ENCODE measurements around the gene ARHGAP22. TPM values are rescaled to one million over a fixed set of nuclear protein-coding genes. Genes with fewer than 3 reads are reported as not detected.

The ARHGAP22 gene
- total RNA-seq, 1 donor from 2014 or later, result 3.5 TPM

DNA sequence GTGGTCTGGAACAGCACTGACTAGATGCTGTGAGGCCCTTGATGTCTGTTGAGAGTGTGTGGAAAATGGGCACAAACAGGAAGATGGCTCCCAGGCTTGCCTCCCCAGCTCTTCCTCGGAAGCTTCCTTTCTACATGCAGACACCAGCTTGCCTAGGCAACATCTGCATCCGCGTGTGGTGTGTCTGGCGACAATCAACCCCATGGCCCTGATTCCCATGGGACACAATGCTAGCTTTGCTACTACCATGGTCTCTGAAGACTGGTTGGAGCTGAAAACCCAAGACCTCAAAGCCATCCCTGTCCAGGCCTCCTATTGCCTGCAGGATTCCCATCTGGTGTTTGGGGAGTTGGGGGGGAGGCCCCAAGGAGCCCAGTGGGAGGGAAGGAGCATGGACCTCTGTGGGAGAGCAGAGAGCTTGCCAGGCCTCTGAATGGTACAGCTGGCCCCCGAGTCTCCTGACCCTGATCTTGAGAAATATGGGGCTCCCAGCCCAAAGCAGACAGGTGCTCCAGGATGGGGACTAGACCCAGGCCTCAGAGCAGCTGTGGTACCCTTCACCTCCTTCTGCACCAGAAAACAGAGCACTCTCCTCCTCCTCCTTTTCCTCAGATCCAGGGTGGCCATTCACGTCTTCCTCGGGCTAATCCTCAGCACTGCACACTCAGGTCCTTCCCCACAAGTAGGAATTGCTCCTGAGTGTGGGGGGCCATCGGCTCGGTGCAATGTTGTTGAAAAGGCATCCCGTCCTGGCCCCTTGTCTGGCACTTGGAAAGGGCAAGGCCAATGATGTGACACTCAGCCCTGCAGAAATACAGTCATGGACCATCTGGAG is 57.6 kb downstream of the ARHGAP22 start:
- ATAC-seq (no peak), DNase-seq (ENCODE audit: missing footprints) (no peak)
- intact Hi-C loops (cut with DNase I), result no loop called here

DNA sequence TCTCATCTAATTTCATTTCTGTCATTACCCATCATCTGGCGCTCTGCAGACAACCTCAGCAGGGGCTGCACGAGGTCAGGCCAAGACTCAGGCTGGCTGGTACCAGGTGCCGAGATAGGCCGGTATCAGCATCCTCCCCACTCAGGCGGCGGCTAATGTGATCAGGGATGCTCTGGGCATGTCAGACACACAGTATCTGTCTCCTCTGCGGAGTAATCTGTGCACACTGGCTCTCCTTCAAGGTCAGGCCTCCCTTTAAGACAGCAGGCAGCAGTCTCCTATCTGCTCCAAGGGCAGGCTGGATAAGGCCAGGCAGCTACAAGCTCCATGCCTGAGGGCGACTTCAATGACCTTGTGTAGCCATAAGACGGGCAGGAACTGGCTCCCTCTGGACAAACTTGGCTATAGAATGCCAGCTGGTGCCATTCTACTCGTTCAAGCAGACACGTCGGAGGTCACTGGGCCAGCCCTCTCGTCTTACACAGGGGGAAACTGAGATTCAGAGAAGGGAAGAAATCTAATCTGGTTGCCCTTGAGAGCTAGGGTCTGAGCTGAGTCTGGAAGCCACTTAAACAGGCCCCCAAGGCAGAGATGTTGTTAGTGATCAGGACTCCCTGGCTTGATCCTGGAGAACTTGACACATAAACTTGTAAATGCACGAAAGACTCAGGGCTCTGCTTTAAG is 59.3 kb downstream of the ARHGAP22 start:
- no peak for ATAC-seq
- DNase-seq (ENCODE audit: missing footprints), result no peak
- intact Hi-C loops (cut with DNase I), result no loop called here

DNA sequence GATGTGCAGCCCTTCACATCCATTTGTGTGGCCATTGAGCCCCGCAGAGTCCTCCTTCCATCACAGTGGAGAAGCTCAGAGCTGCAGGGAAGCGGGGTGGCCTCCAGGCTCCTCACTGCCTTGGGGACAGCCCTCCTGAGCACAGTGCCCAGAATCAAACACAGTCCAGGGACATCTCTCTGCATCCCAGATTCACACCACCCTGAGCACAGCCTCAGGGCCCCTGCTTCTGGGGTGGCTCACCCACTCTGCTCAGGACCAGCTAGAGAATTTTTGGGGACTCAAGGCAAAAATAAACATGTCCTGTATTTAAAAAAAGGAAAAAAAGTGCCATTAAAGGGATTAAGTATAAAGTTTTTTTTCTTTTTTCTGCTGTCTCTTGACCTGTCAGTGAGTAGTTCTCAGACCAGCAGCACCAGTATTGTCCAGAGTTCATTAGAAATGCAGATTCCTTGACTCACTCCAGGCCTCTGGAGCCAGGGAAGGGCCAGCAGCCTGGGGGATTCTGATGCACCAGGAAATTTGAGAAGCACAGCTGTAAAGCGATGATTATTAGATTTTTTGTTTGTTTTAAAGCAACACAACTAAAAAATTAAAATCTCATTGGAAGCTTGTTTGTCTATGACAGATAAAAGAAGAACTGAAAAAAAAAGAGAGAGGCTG is 61.6 kb downstream of the ARHGAP22 start:
- DNase-seq (ENCODE audit: missing footprints) (no peak), ATAC-seq (no peak)
- intact Hi-C loops (cut with DNase I), result no loop called here

DNA sequence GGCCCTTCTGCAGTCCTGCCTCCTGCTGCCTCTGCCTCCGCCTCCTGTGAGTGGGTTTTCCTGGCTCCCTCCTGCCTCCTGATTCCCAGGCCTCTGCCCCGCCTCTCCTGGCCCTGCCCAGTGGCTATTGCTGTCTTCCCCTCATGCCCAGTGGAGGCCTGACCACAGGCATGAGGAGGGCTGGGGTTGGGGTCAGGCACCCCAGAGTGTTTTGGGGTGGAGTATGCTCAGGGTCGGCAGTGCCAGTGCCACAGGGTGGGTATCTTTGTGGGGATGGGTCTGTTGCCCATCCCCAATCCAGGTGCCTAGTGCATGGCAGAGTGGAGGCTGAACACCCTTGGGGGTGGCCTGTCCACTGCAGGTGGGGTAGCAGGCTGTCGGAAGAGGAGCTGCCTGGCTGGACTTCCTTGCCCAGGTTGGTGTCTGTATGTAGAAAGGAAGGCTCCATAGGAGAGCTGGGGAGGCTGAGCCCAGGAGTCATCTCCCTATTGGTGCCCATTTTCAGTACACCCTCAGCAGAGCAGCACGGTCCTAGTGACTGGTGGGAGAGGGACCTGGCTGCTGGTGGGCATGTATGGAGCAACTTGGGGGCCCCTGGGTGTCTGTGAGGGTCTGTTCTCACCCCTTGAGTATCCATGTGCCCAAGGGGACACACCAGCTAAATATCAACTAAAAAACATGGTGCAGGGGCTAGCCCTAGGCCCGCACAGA is 62.2 kb downstream of the ARHGAP22 start:
- no peak for ATAC-seq
- no peak for DNase-seq (ENCODE audit: missing footprints)
- intact Hi-C loops (cut with DNase I), result no loop called here

DNA sequence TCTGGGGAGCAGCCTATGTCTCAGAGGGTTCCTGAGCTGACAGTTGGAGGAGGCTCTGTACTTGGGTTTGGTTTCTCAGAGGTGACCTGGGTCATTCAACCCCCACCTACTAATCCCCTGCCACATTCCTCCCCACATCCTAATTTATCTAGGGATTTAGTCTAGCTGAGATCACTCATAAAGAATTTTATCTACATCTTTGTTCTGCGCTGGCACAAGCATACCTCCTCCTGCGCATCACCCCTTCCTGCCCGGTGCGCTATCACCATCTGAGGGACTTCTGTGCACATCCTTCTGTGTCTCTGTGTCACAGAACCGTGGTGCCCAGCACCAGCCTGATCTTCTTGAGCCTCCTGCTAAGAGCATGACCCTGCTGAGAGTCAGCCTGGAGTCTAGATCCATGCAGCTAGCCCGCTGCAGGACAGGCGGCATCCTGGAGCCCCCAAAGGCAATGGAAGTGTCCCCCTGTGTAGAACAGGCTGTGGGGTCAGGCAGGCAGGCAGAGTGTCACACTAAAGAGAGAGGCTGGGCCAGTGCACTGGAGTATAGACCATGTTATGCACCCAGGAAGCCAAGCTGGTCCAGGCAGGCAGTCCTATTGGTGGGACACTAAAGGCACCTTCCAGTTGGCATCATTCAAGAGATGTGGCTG is 63.6 kb downstream of the ARHGAP22 start:
- intact Hi-C loops (cut with DNase I), result no loop called here
- DNase-seq (ENCODE audit: missing footprints) (no peak), ATAC-seq (no peak)

DNA sequence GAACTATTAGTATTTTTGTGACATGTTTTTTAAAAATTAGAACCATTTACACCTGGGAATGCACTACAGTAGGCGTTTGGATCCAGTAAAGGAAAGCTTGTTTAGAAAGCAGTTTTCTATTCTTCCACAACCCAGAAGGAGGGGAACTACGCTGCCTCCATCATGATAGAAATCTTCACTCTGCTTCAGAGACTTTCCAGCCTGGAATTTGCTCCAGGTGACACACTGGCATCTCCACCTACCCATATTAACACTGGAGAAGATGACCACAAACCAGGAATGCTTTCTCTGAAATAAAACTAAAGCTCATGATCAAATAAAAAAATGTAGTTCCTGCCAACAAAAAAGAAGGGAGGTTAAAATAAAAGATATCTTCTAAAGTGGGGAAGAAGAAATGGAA is 66.3 kb downstream of the ARHGAP22 start:
- ATAC-seq (no peak), DNase-seq (ENCODE audit: missing footprints) (no peak)
- intact Hi-C loops (cut with DNase I), result no loop called here

DNA sequence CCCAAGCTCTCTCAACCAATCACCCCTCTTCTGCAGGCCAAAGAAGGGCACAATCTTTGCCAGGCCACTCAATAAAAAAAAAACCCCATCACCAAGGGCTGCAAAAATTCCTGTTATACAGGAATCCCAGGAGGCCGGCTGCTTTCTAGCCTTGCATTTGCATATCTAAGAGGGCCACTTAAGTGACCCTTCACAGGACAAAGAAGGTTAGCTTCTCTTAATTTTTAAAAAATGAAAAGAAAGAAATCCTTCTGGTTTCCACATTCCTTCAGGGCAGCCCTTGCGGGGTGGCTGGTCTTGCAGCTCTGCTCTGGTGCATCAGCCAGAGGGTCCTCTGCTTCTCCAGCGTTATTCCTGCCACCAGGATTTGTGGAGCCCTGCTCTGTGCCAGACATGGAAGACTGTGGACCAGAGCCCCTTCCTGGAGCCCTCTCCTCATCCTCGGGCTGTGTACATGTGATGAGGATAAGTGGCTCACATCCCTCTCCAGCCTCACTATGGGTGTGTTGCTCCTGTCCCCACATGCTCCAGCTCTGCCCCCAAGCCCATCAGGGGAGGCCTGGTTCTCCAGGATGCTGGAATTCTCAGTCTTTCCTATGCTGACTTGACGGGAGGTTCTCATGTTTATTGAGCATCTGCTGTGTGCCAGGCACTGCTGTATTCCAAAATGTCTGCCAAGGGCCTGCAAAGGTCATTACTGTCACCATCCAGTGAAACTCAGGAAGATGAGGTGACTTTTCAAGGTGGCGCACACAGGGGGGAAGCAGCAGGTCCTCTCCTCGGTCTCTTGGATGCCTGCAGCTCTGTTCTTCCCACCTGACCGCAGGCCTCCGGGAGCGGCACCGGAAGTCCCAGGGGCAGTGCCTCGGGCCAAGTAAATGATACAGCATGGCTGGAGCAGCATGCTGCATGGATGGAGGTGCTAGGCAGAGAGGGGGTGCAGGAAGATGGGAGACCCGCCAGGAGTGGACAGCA is 67.7 kb downstream of the ARHGAP22 start:
- no peak for DNase-seq (ENCODE audit: missing footprints)
- intact Hi-C loops (cut with DNase I), result no loop called here
- no peak for ATAC-seq

DNA sequence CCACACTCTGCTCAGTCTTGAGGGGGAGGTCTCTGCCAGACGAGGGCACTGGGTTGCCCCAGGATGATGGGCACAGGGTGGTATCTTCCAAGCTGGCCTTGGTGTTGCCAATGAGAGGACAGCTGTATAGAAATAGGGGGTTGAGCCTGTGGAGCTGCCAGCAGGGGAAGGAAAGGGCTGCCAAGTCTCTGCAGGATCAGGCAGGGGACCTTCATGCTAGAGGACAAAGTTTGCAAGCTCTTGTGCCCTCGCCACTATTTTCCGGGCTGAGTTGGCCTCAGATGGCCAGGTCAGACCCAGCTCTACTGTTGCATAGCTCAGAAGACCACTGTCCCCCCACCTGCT is 68.7 kb downstream of the ARHGAP22 start:
- DNase-seq (ENCODE audit: missing footprints), result no peak
- intact Hi-C loops (cut with DNase I), result no loop called here
- ATAC-seq, result peak; percentile 10

DNA sequence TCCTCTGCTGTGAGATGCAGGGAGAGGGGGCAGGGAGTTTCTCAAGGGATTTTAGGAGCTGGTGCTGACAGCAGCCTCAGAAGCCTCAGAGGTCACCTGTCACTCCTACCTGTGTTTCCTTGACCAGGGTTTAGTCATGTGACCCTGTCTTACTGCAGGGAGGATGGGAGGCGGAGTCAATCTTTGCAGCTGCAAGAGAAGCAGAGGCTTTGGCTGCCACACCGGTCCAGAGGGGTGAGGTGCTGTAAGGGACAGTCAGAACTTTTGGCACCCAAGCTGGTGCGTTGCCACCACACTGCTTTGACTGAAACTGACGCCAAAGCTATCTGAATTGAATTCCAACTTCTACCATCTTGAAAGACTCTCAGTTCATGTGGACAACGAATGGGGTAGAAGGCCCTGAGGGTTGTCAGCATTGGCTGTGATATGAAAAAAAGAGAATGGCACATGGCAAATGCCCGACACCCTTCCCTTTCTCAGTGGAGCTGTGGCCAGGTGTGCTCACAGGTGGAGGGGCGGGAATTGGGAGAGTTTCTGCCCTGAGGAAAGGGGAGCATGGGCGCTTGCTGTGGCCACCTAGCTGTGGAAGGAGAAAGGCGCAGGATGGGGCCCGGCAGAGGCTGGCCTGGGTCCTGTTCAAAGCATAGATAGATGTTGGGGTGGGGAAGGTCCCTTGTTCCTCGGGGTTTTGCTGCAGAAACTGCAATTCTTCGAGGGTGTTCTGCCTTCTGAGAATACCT is 69.3 kb downstream of the ARHGAP22 start:
- intact Hi-C loops (cut with DNase I), result no loop called here
- DNase-seq (ENCODE audit: missing footprints) (no peak), ATAC-seq (no peak)

DNA sequence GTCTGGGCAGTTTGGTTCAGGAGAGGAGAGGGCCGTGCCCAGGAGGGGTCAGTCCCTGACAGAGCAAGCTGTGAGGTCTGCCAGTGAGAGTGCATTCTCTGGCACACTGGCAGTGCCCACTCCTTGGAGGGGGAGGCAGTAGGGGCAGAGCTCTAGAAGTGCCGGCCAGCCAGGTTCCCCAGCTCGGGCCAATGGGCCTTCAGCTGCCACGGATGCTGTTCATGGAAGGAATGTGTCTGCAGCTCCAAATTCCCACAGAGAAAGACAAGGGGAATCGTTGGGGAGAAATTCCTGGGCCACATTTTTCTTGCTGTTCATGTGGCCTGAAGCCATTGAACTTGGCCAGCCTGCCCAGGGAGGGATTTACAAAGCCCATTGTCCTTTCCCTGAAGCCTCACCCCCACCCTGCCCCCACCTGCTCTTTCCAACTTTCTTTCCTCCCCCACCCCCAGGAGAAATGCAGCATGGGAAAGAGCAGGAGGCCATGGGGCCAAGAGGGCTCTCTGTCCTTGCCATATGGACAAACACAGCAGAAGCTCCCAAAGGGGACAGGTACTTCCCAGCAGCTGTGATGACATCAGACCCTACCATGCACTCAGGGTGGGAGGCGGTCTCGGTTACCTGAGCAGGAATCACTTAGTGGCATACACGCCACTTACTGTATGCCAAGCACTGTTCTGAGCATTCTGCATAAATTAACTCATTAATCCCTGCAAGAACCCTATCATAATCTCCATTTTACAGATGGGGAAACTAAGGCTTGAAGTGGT is 70.7 kb downstream of the ARHGAP22 start:
- no peak for ATAC-seq
- no peak for DNase-seq (ENCODE audit: missing footprints)
- intact Hi-C loops (cut with DNase I), result no loop called here

DNA sequence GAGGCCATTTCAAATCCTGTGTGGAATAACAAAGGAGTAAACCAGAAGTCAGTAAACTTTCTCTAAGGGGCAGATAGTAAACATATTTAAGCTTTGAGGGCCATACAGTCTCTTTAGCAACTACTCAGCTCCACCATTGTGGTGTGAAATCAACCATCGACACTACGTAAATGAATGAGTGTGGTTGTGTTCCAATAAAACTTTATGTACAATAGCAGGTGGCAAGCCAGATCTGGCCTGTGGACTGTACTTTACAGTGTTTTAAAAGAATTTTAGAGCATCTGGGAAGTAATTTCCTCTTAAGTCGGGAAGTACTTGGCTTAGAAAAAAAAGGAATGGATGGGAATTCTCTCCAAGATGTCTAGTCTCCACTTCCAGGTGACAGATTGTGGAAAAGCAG is 71.3 kb downstream of the ARHGAP22 start:
- ATAC-seq (no peak), DNase-seq (ENCODE audit: missing footprints) (no peak)

DNA sequence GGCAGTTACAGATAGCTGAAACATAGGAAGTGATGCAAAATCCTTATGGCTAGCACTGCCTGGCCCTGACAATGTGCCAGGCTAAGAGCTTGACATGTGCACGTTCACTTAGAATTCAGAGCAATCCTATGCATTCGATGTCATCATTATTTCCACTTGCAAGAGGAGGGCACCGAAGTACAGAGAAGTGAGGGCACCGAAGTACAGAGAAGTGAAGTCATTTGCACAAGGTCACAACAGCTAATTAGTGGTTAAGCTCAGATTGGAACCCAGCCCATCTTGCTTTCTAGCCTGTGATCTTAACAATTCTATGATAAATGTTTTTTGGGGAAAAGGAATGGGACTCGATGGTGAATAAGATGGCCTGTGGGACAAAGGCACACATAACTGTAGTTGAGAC is 73.4 kb downstream of the ARHGAP22 start:
- no peak for ATAC-seq
- intact Hi-C loops (cut with DNase I), result no loop called here

More for the DNA sequence above, 71.3 kb downstream of the ARHGAP22 start:
- intact Hi-C loops (cut with DNase I), result no loop called here

DNA sequence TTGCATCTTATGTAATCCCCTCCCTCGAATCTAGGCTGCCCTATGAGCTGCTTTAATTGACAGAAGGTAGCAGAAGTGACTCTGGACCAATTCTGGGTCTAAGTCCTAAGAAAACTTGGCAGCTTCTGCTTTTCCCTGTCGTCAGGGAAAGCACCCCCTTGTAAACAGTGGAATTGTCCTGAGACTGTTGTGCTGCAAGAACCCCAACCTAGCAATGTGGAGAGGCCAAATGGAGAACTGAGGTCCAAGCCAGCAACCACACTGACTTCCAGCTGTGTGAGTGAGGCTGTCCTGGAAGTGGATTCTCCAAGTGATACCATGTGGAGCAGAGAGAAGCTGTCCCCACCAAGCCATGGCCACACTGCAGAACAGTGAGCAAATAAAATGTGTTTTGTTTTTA is 75.5 kb downstream of the ARHGAP22 start:
- ATAC-seq (no peak), DNase-seq (ENCODE audit: missing footprints) (no peak)
- intact Hi-C loops (cut with DNase I), result no loop called here

More for the DNA sequence above, 73.4 kb downstream of the ARHGAP22 start:
- DNase-seq (ENCODE audit: missing footprints), result no peak

DNA sequence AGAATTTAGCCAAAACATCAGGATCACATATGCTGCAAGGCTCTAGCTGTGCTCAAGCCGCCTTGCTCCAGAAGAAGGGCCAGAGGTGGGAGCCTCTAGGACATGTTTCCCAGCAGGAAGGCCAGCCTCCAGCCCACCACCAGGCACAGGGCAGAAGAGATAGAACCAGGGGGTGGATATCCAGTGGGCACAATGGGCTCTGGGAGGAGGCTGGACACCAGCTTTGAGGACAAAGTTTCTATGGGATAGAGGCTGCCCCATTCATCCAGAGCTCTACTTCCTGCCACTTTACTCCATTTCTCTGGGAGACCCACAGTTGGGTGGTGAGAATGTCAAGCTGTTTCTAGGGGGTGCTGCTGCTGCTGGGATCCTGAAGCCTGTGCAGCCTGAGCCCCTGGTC is 77.1 kb downstream of the ARHGAP22 start:
- DNase-seq (ENCODE audit: missing footprints) (no peak), ATAC-seq (no peak)
- intact Hi-C loops (cut with DNase I), result no loop called here

DNA sequence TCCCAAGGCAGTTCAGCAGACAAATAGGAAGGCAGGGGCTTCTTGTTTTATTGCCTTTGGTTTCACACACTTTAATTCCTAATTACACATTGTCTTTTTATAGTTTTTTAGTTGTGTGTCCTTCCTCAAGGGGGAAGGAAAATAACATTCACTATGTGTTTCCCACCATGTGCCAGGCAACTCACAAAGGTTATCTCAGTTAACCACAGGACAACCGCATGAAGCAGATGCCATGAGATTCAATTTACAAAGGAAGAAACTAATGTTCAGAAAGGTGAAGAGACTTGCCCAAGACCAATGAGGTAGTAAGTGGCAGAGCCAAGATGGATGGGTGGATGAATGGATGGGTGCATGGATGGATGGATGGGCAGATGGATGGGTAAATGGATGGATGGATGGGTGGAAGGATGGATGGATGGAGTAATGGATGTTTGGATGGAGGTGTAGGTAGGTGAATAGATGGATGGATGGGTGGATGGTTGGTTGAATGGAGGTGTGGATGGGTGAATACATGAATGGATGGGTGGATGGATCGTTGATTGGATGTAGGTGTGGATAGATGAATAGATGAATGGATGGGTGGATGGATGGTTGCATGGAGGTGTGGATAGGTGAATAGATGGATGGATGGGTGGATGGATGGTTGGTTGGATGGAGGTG is 77.9 kb downstream of the ARHGAP22 start:
- no peak for ATAC-seq
- intact Hi-C loops (cut with DNase I), result no loop called here
- no peak for DNase-seq (ENCODE audit: missing footprints)
